HFF-Myc (cell line): ENCODE measurements around the gene INPP4B.

Experiments
- DNase-seq: peaks from one replicate; pipeline ENCODE4 v3.0.0-alpha.2; 2011; ENCODE audit warnings: low read depth; ENCODE audit errors: extremely low read depth
- H3K4me3 ChIP-seq: replicated peaks from 2 replicates; pipeline ENCODE4 v1.5.1; 2011; ENCODE audit warnings: low read depth, mild to moderate bottlenecking, control low read depth, low read length
- TF ChIP-seq, protein P1 (sequence below): IDR thresholded peaks from 2 replicates; pipeline ENCODE4 v1.5.1; 2012; ENCODE audit warnings: mild to moderate bottlenecking, low read depth, low read length, control low read depth; ENCODE audit errors: missing control alignments

INPP4B gene

DNA sequence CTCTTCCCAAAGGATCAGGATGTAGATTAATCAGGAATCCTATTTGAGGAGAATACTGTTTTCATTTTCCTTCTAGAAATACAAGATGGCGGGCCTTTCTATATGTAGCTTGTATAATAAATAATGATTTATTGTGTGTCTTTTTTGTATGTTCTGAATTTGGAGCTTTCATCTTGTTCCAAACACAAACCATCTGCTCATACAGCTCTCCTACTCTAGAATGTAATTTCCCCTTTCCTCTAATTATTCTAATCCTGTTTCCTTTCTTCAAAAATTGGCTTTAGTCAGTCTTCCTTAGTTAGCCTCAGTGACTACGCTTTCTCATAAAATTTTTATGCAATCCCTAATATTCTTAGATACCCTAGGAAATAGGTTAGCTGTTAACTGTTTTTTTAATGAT lies 422.2 kb downstream of the INPP4B start:
- DNase-seq, result no peak
- TF ChIP-seq, protein P1, sequence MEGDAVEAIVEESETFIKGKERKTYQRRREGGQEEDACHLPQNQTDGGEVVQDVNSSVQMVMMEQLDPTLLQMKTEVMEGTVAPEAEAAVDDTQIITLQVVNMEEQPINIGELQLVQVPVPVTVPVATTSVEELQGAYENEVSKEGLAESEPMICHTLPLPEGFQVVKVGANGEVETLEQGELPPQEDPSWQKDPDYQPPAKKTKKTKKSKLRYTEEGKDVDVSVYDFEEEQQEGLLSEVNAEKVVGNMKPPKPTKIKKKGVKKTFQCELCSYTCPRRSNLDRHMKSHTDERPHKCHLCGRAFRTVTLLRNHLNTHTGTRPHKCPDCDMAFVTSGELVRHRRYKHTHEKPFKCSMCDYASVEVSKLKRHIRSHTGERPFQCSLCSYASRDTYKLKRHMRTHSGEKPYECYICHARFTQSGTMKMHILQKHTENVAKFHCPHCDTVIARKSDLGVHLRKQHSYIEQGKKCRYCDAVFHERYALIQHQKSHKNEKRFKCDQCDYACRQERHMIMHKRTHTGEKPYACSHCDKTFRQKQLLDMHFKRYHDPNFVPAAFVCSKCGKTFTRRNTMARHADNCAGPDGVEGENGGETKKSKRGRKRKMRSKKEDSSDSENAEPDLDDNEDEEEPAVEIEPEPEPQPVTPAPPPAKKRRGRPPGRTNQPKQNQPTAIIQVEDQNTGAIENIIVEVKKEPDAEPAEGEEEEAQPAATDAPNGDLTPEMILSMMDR, result no peak

DNA sequence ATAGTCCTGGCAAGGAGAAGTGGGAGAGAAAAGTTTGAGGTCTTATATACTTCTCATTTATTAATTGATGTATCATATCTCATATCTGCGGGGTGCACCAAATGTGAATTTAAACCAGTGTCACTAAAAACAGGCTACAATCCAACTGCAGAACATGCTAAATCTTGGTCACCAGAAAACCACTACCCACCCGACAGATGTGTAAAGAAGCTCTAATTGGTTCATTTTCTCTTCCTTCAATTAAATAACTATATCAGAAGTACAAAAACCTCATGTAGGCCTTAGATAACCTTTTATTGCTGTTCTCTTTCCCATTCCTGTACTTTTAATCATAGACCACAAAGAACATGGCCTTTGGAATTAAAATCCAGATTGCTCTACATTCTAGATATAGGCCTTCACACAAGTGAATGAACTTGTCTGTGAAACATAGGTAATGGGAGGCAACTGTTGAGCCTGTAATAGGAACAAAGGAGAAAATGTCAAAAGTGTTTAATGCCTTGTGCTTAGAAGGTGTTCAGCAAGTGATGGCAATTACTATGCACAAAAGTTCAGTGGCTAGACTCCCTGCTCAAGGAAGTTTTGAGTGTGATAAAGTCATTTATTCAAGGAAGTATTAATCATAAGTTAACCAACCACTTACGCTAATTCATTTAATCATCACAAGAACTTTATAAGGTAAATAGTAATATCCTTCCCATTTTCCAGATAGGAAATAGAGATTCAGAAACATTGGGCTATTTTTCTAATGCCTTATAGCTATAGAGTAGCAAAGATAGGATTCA lies 425.6 kb downstream of the INPP4B start:
- TF ChIP-seq, protein P1, result no peak
- H3K4me3 ChIP-seq, result no peak overlapping the region
- DNase-seq, result no peak

More for the DNA sequence above, 422.2 kb downstream of the INPP4B start:
- no peak overlapping the region for H3K4me3 ChIP-seq

DNA sequence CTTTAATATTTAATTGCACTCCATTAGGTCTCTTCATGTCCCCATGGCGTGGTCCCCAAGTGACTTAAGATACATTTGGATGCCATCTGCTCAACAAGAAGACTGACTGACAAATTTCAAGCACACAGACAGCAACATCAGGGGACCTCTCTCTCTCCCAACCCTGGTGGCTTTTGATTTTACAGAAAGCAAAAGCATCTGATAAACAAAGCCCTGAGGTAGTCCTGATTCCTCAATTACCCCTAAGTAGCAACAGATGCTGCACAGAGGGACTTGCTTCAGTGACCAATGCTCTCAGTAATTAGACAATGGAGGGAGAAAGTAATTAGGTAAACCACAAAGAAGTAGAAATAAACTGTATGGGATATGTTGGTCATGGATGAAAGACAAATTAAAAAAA lies 426.4 kb downstream of the INPP4B start:
- no peak overlapping the region for H3K4me3 ChIP-seq
- TF ChIP-seq, protein P1, result no peak
- DNase-seq, result no peak

DNA sequence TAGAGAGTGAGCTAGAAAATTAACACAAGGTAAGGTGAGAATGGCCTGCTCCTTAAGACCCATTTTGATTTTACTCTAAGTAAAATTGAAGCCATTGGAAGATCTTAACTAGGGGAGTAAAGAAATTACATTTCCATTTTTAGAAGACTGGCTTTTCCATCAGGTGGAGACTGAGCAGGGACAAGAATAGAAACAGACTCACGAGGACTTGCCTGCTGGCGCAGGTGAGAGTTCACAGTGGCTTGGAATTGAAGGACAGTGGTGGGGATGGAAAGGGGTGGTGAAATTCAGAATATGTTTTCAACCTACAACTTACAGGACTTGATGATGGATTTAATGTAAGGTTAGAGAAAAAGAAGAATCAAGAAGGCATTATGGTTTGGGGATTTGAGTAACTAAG lies 427.4 kb downstream of the INPP4B start:
- DNase-seq, result no peak
- no peak overlapping the region for H3K4me3 ChIP-seq
- TF ChIP-seq, protein P1, result no peak

DNA sequence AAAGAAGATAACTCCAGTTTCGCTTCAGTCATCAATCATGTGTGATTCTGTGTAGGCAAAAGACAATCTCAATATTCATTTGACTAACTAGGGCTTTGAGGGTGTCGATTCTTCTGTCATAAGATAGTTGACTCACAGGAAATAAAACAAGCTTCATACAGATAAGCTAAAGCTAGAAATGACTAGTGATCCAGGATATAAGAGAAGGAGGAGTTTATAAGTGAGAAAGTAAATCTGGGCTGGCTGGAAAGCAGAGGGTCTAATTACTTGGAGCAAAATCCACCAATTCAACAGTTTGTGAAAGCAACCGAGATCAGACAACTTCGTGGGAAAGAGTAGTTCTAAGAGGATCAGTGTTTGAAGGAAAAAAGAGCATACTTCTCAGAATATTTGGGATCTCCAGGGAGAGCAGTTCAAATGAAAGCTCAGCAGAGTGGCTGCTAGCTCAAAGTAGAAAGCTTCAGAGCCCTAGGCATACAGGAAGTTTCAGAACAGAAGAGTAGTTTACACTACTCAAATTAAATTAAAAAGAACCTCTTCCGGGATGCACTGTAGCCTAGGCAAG lies 429.3 kb downstream of the INPP4B start:
- no peak for DNase-seq
- TF ChIP-seq, protein P1, result no peak
- no peak overlapping the region for H3K4me3 ChIP-seq

DNA sequence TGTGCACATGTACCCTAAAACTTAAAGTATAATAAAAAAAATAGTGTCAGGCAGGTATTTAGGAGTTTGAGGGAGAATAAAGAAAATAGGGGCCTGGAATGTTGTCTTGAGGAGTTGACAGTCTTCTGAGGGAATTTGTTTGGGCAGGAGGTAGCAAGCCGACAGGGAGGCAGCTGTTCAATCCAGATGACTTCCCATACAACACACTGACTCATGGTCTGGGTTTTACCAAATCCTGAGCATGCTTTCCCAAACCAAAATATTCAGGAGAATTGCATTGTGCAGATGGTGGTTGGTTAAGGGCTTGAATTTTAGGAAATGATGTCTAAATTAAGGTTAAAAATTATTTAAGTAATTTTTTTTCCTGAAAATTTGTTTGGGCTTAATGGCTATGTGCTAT lies 430.0 kb downstream of the INPP4B start:
- no peak for DNase-seq
- TF ChIP-seq, protein P1, result no peak
- no peak overlapping the region for H3K4me3 ChIP-seq
